ENCODE results near the gene TAF11L6. TPM values are rescaled to one million over a fixed set of nuclear protein-coding genes. Genes with fewer than 3 reads are reported as not detected.
"Not testable (repeated sequence)": the region's sequence is repeated elsewhere in the genome, so short reads cannot be mapped to it uniquely, and the experiment has no call there.

Gene TAF11L6
- total and polyA plus RNA-seq, 2 experiments from 2014 or later, result not detected

GRCh38 chr5:17486464-17487173 lies 41.9 kb upstream of the TAF11L6 start:
- H3K4me3 Mint-ChIP-seq; H3K4me3 ChIP-seq; H3K4me1 Mint-ChIP-seq; H3F3A ChIP-seq (replicated peaks; ENCODE audit: low read depth); H2AFZ ChIP-seq; H3K79me2 ChIP-seq (replicated peaks; ENCODE audit: insufficient read depth); H3K4me2 ChIP-seq; H3K27ac ChIP-seq (ENCODE audit: low read depth); H3K4me1 ChIP-seq (ENCODE audit: insufficient read depth); H3K36me3 ChIP-seq (ENCODE audit: insufficient read depth); H4K20me1 ChIP-seq (replicated peaks; ENCODE audit: insufficient read depth); H3K36me3 Mint-ChIP-seq (ENCODE audit: low read depth); H3K9me2 ChIP-seq (ENCODE audit: insufficient read depth); H3K9me3 Mint-ChIP-seq; H3K27me3 Mint-ChIP-seq (ENCODE audit: insufficient read depth, low read depth, poor library complexity); ATAC-seq; H3K27ac Mint-ChIP-seq; DNase-seq (ENCODE audit: low spot score); H3K27me3 ChIP-seq (ENCODE audit: insufficient read depth): not testable (repeated sequence)

- Histone ChIP-seq H3K9me2 (ENCODE audit: insufficient read depth) (no peaks in the 10 kb centered on the region), H3K27me3 (ENCODE audit: insufficient read depth) (no peaks in the 10 kb centered on the region), H3K79me2 (replicated peaks; ENCODE audit: insufficient read depth) (no peaks in the 10 kb centered on the region), H3K36me3 (ENCODE audit: insufficient read depth) (no peaks in the 10 kb centered on the region), H3K4me1 (ENCODE audit: insufficient read depth) (no peaks in the 10 kb centered on the region), H3K4me3 (no peak overlapping the region), H3F3A (replicated peaks; ENCODE audit: low read depth) (no peaks in the 10 kb centered on the region), H2AFZ (no peak overlapping the region; the same call in 1 of the 2 replicates), H3K27ac (ENCODE audit: low read depth) (no peak overlapping the region), H4K20me1 (replicated peaks; ENCODE audit: insufficient read depth) (no peaks in the 10 kb centered on the region), H3K4me2 (no peak overlapping the region)
- ATAC-seq, result no peak
- Mint-ChIP-seq H3K4me1 (no peaks in the 10 kb centered on the region), H3K4me3 (no peak overlapping the region), H3K27me3 (ENCODE audit: insufficient read depth, low read depth, poor library complexity) (no peaks in the 10 kb centered on the region), H3K9me3 (peaks cover 2% of the 10 kb centered on the region; the same call in 1 of the 3 replicates), H3K27ac (no peak overlapping the region), H3K36me3 (ENCODE audit: low read depth) (no peaks in the 10 kb centered on the region)
- DNase-seq (ENCODE audit: low spot score), result no peak
- TF ChIP-seq ZNF114 (CRISPR knock-in tag; IDR thresholded peaks at IDR 0.05) (no peak), ZNF462 (CRISPR knock-in tag; IDR thresholded peaks at IDR 0.05) (no peak), CREB1 (CRISPR knock-in tag; IDR thresholded peaks at IDR 0.05; ENCODE audit: low read depth) (no peak), ZNF331 (CRISPR knock-in tag; IDR thresholded peaks at IDR 0.05; ENCODE audit: low read depth) (no peak)
Observed at GRCh38 chr5:17487174-17487512, 41.3 kb upstream of the TAF11L6 start.

- not testable (repeated sequence) for H3K27ac ChIP-seq (ENCODE audit: low read depth); H3K9me2 ChIP-seq (ENCODE audit: insufficient read depth); H3K4me1 ChIP-seq (ENCODE audit: insufficient read depth); H3K4me3 Mint-ChIP-seq; H3K4me3 ChIP-seq; H4K20me1 ChIP-seq (replicated peaks; ENCODE audit: insufficient read depth); H3K4me1 Mint-ChIP-seq; H3K9me3 Mint-ChIP-seq; H3K4me2 ChIP-seq; H3K27me3 Mint-ChIP-seq (ENCODE audit: insufficient read depth, low read depth, poor library complexity); ATAC-seq; H3K27ac Mint-ChIP-seq; H3K36me3 Mint-ChIP-seq (ENCODE audit: low read depth); H3K79me2 ChIP-seq (replicated peaks; ENCODE audit: insufficient read depth); H3K36me3 ChIP-seq (ENCODE audit: insufficient read depth); H3F3A ChIP-seq (replicated peaks; ENCODE audit: low read depth); H3K27me3 ChIP-seq (ENCODE audit: insufficient read depth); H2AFZ ChIP-seq; DNase-seq (ENCODE audit: low spot score)
Observed at GRCh38 chr5:17491257-17491656, 37.2 kb upstream of the TAF11L6 start.
